CD14-positive monocyte (primary cell): ENCODE data around the gene EPHA2. TPM values are rescaled to one million over a fixed set of nuclear protein-coding genes. Genes with fewer than 3 reads are reported as not detected.

Experiments used
- DNase-seq, 3 donors: peaks; one replicate each; pipeline ENCODE4 v3.0.0-alpha.2; 2011 to 2022
- H2AFZ ChIP-seq: 2 replicates; pipeline ENCODE4 v1.6.0; 2012; ENCODE audit warnings: mild to moderate bottlenecking, low read depth, low read length, inconsistent platforms; ENCODE audit not compliant: insufficient read depth, poor library complexity, severe bottlenecking
- H3K27ac ChIP-seq, 2 donors: 1 replicate in 1 of 2; 2 replicates in 1 of 2; pipeline ENCODE4 v1.5.1; 2012 to 2013; ENCODE audit warnings: low read length in 2 of 2, control low read depth in 1 of 2, inconsistent platforms in 1 of 2, low read depth in 1 of 2, mild to moderate bottlenecking in 1 of 2
- H3K27me3 ChIP-seq, 2 donors: one replicate each; pipeline versions ENCODE4 v1.6.0 to v1.6.1; 2011 to 2013; ENCODE audit warnings: low read length in 2 of 2; ENCODE audit not compliant: control insufficient read depth in 2 of 2, insufficient read depth in 2 of 2
- H3K36me3 ChIP-seq, 2 donors: replicated peaks in 1 of 2; 1 replicate in 1 of 2; 2 replicates in 1 of 2; pipeline versions ENCODE4 v1.5.1 to v1.6.1; 2012 to 2013; ENCODE audit warnings: low read length in 2 of 2, control low read depth in 1 of 2, inconsistent platforms in 1 of 2, mild to moderate bottlenecking in 1 of 2; ENCODE audit not compliant: insufficient read depth in 2 of 2, control insufficient read depth in 1 of 2
- H3K4me1 ChIP-seq, 2 donors: 1 replicate in 1 of 2; 2 replicates in 1 of 2; pipeline versions ENCODE4 v1.5.1 to v1.6.1; 2012 to 2013; ENCODE audit warnings: low read length in 2 of 2, control low read depth in 1 of 2, inconsistent platforms in 1 of 2, mild to moderate bottlenecking in 1 of 2, moderate library complexity in 1 of 2; ENCODE audit not compliant: insufficient read depth in 2 of 2, control insufficient read depth in 1 of 2
- H3K4me2 ChIP-seq: replicated peaks from 2 replicates; pipeline ENCODE3; 2012; ENCODE audit warnings: low read length, moderate library complexity, mild to moderate bottlenecking; ENCODE audit not compliant: poor library complexity, severe bottlenecking; ENCODE audit errors: extremely low read depth
- H3K4me3 ChIP-seq, 3 experiments: fragments of 200-600 bp in 1 of 3; sonication (generic) in 1 of 3; replicated peaks in 1 of 3; 1 replicate in 2 of 3; 2 replicates in 1 of 3; pipeline ENCODE4 v1.5.1; 2011 to 2013; ENCODE audit warnings: low read length in 3 of 3, mild to moderate bottlenecking in 3 of 3, control low read depth in 2 of 3, low read depth in 2 of 3, inconsistent platforms in 1 of 3, moderate library complexity in 1 of 3
- H3K79me2 ChIP-seq: 2 replicates; pipeline ENCODE4 v1.6.0; 2012; ENCODE audit warnings: mild to moderate bottlenecking, control low read depth, inconsistent platforms, low read length, moderate library complexity; ENCODE audit not compliant: insufficient read depth
- H3K9ac ChIP-seq: 2 replicates; pipeline ENCODE4 v1.6.0; 2017; ENCODE audit warnings: low read length, mild to moderate bottlenecking; ENCODE audit not compliant: insufficient read depth, poor library complexity, severe bottlenecking
- H3K9me3 ChIP-seq, 2 donors: replicated peaks in 1 of 2; 1 replicate in 1 of 2; 2 replicates in 1 of 2; pipeline versions ENCODE4 v1.5.1 to v1.6.1; 2012 to 2013; ENCODE audit warnings: low read length in 2 of 2, control low read depth in 1 of 2; ENCODE audit not compliant: control insufficient read depth in 1 of 2, insufficient read depth in 1 of 2
- H4K20me1 ChIP-seq: 2 replicates; pipeline ENCODE4 v1.6.0; 2012; ENCODE audit warnings: mild to moderate bottlenecking, low read length, control low read depth, moderate library complexity; ENCODE audit not compliant: insufficient read depth
- H3K27ac Mint-ChIP-seq, 7 donors: one replicate each; pipeline ENCODE4 v1.8.0; 2020; ENCODE audit warnings: mild to moderate bottlenecking in 7 of 7, mixed read lengths in 7 of 7, moderate library complexity in 6 of 7, inconsistent platforms in 2 of 7
- H3K27me3 Mint-ChIP-seq, 3 donors: one replicate each; pipeline ENCODE4 v1.8.0; 2021 to 2022; ENCODE audit warnings: low read depth in 3 of 3, mild to moderate bottlenecking in 3 of 3, mixed read lengths in 3 of 3, moderate library complexity in 3 of 3, inconsistent platforms in 1 of 3
- H3K36me3 Mint-ChIP-seq, 2 donors: one replicate each; pipeline ENCODE4 v1.8.0; 2020; ENCODE audit warnings: mixed read lengths in 2 of 2, inconsistent platforms in 1 of 2, mild to moderate bottlenecking in 1 of 2
- H3K4me1 Mint-ChIP-seq: one replicate; pipeline ENCODE4 v1.8.0; 2020; ENCODE audit warnings: mild to moderate bottlenecking, mixed read lengths
- H3K4me3 Mint-ChIP-seq, 2 donors: one replicate each; pipeline ENCODE4 v1.8.0; 2020; ENCODE audit warnings: mild to moderate bottlenecking in 2 of 2, mixed read lengths in 2 of 2, moderate library complexity in 1 of 2
- H3K9me3 Mint-ChIP-seq, 7 donors: one replicate each; pipeline ENCODE4 v1.8.0; 2020 to 2022; ENCODE audit warnings: mixed read lengths in 7 of 7, mild to moderate bottlenecking in 6 of 7, moderate library complexity in 6 of 7, inconsistent platforms in 2 of 7
- WGBS: methylation state at CpG from one replicate; pipeline ENCODE4 v1.1.5; 2013; ENCODE audit warnings: missing lambda C conversion rate; ENCODE audit not compliant: insufficient coverage; 5-methylcytosine and 5-hydroxymethylcytosine counted together
- intact Hi-C, 2 donors: fragments of 100-400 bp; cut with micrococcal nuclease; formaldehyde crosslinking; loops; one replicate each; pipeline versions ENCODE4 v1.15.0 to v1.15.1; 2023
- polyA plus RNA-seq, 3 donors: library from polyadenylated mRNA; depleted of rRNA in 1 of 3; unstranded in 2 of 3; stranded (reverse) in 1 of 3; fragments of 300-500 nt in 2 of 3; fragments of >200 nt in 1 of 3; fragmentation: Illumina TruSeq in 2 of 3; gene quantifications; 1 replicate in 2 of 3; 2 replicates in 1 of 3; pipeline ENCODE4 v1.2.3, GENCODE V29; 2012 to 2021
- TF ChIP-seq, protein P1 (sequence below): fragments of 200-600 bp; IDR thresholded peaks from one replicate; pipeline ENCODE4 v1.8.0; 2022; ENCODE audit warnings: antibody characterized with exemption, mild to moderate bottlenecking

The EPHA2 gene
- polyA plus RNA-seq, 3 donors: 0.03 TPM; not detected in 2

DNA sequence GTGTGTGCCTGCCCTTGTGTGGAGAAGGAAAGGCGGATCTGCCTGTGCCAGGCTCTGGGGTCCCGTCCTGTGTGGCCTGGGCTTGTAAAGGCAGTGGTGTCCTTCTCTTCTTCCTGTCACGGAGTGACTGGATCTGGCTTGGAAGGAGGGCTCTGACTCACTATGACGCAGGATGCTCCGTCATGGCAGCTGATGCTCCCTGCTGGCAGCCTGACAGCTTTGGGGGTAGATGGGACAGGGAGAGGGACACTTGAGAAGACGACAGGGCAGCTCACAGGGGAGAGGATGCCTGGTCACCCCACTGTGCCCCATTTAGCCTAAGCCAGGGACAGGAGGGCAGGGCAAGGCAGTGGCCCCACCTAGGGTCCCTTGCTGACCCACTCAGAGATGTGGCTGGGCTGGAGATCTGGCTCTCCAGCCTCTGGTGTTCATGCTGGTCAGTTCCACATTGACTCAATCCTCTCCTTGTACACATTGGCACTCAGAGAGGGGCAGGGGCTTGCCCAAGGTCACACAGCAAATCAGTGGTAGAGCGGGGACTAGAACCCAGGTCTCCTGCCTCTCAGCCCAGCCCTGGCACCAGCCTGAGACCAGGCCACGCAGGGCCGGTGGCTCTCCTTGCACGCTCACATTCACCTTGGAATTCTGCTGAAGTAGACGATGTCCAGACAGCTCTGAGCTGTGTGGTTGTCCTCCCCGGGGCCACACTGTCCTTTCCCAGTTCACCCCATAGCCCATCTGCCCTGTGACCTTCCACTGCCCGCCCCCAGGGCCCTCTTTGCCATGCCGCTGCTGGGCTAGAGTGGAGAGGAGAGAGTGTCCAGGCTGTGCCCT lies 79.6 kb downstream of the EPHA2 start:
- peaks cover 31 to 38% (median 38%) of the 10 kb centered on the region in 3 donors for H3K27me3 Mint-ChIP-seq
- peaks cover 0 to 4% of the 10 kb centered on the region in 2 donors for H3K9me3 ChIP-seq
- H3K9me3 Mint-ChIP-seq: peaks cover 0 to 6% (median 0%) of the 10 kb centered on the region in 7 donors
- no peak overlapping the region for H3K4me2 ChIP-seq
- H2AFZ ChIP-seq: no peak overlapping the region
- H3K79me2 ChIP-seq: no peaks in the 10 kb centered on the region
- intact Hi-C loops: no loop called here
- TF ChIP-seq, protein P1, sequence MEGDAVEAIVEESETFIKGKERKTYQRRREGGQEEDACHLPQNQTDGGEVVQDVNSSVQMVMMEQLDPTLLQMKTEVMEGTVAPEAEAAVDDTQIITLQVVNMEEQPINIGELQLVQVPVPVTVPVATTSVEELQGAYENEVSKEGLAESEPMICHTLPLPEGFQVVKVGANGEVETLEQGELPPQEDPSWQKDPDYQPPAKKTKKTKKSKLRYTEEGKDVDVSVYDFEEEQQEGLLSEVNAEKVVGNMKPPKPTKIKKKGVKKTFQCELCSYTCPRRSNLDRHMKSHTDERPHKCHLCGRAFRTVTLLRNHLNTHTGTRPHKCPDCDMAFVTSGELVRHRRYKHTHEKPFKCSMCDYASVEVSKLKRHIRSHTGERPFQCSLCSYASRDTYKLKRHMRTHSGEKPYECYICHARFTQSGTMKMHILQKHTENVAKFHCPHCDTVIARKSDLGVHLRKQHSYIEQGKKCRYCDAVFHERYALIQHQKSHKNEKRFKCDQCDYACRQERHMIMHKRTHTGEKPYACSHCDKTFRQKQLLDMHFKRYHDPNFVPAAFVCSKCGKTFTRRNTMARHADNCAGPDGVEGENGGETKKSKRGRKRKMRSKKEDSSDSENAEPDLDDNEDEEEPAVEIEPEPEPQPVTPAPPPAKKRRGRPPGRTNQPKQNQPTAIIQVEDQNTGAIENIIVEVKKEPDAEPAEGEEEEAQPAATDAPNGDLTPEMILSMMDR: no peak
- H3K4me1 Mint-ChIP-seq: peaks cover 11% of the 10 kb centered on the region
- H3K36me3 ChIP-seq: no peaks in the 10 kb centered on the region
- no peak overlapping the region for H3K4me3 Mint-ChIP-seq
- H3K27me3 ChIP-seq: peaks cover 8 to 30% of the 10 kb centered on the region in 2 donors
- H3K36me3 Mint-ChIP-seq: peaks cover 0 to 3% of the 10 kb centered on the region in 2 donors
- no peak overlapping the region for H3K27ac Mint-ChIP-seq
- no peaks in the 10 kb centered on the region for H4K20me1 ChIP-seq
- no peak overlapping the region for H3K27ac ChIP-seq
- H3K4me1 ChIP-seq: peaks cover 7 to 10% of the 10 kb centered on the region in 2 donors
- no peak overlapping the region for H3K9ac ChIP-seq
- 90% methylated on average over 11 of the region's 14 CpGs for WGBS
- no peak for DNase-seq
- H3K4me3 ChIP-seq: no peak overlapping the region

DNA sequence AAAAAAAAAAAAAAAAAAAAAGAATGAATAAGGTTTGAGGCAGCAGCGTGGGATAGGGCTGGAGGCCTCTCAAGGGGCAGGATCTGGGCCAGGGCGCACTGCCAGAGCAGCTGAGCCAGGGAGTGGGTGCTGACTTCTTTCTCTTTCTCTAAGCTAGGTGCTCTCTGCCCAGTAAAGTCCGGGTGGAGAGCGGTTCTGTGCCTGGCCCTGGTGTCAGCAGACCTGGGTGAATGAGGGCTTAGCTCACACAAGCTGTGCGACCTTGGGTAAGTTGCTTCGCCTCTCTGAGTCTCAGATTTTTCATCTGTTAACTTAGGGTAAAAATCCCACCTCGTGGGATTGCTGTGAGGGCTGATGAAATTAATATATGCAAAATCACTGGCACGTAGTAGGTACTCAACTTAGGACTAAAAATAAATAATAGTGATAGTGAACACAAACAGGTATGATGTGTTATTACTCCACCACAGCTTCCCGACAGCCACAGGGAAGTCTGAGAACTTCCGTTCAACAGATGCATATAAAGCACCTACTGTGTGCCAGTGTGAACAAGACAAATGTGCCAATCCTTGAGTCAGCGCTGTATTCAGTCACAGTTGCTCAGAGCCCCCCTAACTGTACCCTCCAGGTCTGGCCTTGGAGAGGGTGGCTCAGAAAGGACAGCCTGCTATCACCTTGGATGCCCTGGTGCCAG lies 80.4 kb downstream of the EPHA2 start:
- Histone ChIP-seq H3K79me2 (no peaks in the 10 kb centered on the region), H3K4me1 (peaks cover 7 to 10% of the 10 kb centered on the region in 2 donors), H3K36me3 (no peaks in the 10 kb centered on the region), H2AFZ (no peak overlapping the region), H3K27me3 (peaks cover 8 to 31% of the 10 kb centered on the region in 2 donors), H3K9me3 (peaks cover 0 to 4% of the 10 kb centered on the region in 2 donors), H3K4me3 (no peak overlapping the region), H3K9ac (no peak overlapping the region), H3K27ac (no peak overlapping the region), H4K20me1 (no peaks in the 10 kb centered on the region), H3K4me2 (no peak overlapping the region)
- intact Hi-C loops: no loop called here
- Mint-ChIP-seq H3K9me3 (peaks cover 0 to 6% (median 0%) of the 10 kb centered on the region in 7 donors), H3K4me1 (peaks cover 11% of the 10 kb centered on the region), H3K4me3 (no peak overlapping the region), H3K27me3 (peaks cover 32 to 45% (median 43%) of the 10 kb centered on the region in 3 donors), H3K27ac (no peak overlapping the region), H3K36me3 (peaks cover 0 to 3% of the 10 kb centered on the region in 2 donors)
- TF ChIP-seq, protein P1: no peak
- DNase-seq: no peak
- 87% methylated on average over 7 of the region's 11 CpGs for WGBS

Other genes with a start within 250 kb of the EPHA2 start
- 10 to 100 TPM in 1 of 3 donors, 1 to 10 TPM in 2; 2.8 to 93.3 (median 7.6) TPM for gene ZBTB17, start 180.0 kb downstream of the EPHA2 start, polyA plus RNA-seq
- gene SRARP, start 151.8 kb downstream of the EPHA2 start, polyA plus RNA-seq: not detected
- not detected for gene HSPB7, start 138.0 kb downstream of the EPHA2 start, polyA plus RNA-seq
- gene CLCNKA, start 134.0 kb downstream of the EPHA2 start, polyA plus RNA-seq: under 1 TPM in 1 of 3 donors, not detected in 2; 0.07 TPM
- gene CLCNKB, start 112.3 kb downstream of the EPHA2 start, polyA plus RNA-seq: not detected
- gene FAM131C, start 82.4 kb downstream of the EPHA2 start, polyA plus RNA-seq: not detected
- 1 to 10 TPM; 2.2 to 7.9 (median 2.3) TPM for gene ARHGEF19, start 56.6 kb upstream of the EPHA2 start, polyA plus RNA-seq
- 1 to 10 TPM in 2 of 3 donors, under 1 TPM in 1; 0.54 to 1.7 (median 1.4) TPM for gene CPLANE2, start 81.1 kb upstream of the EPHA2 start, polyA plus RNA-seq
- 10 to 100 TPM; 11.6 to 18.4 (median 16.9) TPM for gene FBXO42, start 196.4 kb upstream of the EPHA2 start, polyA plus RNA-seq
- 10 to 100 TPM; 46.4 to 50.5 (median 47.2) TPM for gene SZRD1, start 211.2 kb upstream of the EPHA2 start, polyA plus RNA-seq